ENCODE results near the gene SGTA.

DNA sequence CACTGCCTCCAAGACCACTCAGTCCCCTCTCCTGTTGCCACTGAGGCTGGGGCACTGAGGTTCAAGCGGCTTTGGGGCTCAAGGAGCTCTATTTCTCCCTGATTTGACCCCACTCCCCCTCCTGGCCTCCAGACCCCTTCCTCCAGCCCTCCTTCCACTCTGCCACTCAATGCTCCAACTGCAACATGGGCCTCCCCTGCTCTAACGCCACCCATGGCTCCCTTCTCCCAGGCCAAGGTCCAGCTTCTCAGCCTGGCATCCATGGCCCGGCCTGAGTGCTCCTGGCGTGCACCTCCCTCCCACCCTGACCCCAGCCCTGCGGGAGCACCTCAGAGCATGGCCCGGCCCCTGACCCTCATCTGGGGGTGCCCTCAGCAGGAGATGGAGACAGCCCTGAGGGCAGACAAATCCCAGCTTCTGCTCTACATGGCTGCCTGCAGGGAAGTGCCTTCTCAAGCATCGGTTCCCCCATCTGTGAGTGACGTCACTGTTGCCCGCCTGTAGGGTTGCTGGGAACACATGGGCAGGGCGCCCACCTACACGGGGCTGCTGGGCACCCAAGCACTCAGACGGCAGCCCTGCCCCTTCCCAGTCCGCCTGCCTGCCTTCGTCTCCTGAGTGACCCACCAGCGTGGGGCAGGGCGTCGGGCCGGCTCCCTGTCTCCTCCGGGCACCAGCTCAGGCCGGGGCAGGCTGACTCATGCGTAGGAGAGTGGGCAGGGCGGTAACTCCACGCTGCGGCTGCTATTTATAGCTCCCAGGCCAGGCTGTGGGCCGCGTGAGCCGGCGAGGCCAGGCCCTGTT is 60.3 kb downstream of the SGTA start:
- no peak for TF ChIP-seq EZH2 (optimal IDR thresholded peaks at IDR 0.05; ENCODE audit: low read depth, low read length)
- TF ChIP-seq, protein P1, sequence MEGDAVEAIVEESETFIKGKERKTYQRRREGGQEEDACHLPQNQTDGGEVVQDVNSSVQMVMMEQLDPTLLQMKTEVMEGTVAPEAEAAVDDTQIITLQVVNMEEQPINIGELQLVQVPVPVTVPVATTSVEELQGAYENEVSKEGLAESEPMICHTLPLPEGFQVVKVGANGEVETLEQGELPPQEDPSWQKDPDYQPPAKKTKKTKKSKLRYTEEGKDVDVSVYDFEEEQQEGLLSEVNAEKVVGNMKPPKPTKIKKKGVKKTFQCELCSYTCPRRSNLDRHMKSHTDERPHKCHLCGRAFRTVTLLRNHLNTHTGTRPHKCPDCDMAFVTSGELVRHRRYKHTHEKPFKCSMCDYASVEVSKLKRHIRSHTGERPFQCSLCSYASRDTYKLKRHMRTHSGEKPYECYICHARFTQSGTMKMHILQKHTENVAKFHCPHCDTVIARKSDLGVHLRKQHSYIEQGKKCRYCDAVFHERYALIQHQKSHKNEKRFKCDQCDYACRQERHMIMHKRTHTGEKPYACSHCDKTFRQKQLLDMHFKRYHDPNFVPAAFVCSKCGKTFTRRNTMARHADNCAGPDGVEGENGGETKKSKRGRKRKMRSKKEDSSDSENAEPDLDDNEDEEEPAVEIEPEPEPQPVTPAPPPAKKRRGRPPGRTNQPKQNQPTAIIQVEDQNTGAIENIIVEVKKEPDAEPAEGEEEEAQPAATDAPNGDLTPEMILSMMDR (IDR thresholded peaks at IDR 0.05; ENCODE audit: low read length), result no peak
- no peak for TF ChIP-seq EZH2phosphoT487 (IDR thresholded peaks at IDR 0.05; ENCODE audit: low read length)
